ENCODE data around the gene VPS4A.
A peak's percentile ranks its signal among the peaks of the same experiment; 100 is the strongest.

The VPS4A gene

DNA sequence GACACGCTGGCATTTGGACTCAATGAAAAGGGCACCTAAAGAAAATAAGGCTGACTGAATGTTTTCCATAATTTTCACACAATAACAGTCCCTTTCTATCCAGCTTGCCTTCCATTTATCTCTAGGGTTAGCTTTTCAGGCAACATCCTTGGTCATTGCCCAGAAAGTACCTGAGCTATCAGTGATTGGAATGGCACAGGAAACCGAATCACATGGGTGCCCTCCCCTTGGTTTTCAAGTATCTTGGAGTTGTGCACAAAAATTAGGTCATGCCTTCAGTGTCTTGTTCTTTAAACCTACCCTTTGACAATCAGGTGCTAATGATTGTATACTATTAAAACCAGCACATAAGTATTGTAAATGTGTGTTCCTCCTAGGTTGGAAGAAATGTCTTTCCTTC lies 3.3 kb upstream of the VPS4A start:
- no peak for DNase-seq

DNA sequence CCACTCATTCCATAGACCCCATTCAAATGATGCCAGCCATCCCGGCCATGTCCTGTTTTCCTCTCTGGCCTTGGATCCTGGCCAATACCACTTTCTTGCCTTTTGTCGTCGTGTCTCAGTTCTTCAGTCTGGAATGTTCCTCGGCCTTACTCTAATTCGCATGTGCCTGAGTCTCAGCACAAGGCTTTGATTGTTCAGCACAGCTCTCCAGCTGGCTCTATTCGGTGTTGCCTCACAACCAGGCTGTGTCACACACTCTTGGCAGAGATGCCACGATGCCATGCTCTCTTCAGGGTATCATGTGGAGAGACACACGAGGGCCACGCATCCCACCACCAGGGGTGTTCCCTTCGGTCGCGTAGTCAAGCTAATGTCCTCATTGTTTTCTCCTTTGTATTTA lies 1.8 kb upstream of the VPS4A start:
- peak; percentile 75 for DNase-seq

DNA sequence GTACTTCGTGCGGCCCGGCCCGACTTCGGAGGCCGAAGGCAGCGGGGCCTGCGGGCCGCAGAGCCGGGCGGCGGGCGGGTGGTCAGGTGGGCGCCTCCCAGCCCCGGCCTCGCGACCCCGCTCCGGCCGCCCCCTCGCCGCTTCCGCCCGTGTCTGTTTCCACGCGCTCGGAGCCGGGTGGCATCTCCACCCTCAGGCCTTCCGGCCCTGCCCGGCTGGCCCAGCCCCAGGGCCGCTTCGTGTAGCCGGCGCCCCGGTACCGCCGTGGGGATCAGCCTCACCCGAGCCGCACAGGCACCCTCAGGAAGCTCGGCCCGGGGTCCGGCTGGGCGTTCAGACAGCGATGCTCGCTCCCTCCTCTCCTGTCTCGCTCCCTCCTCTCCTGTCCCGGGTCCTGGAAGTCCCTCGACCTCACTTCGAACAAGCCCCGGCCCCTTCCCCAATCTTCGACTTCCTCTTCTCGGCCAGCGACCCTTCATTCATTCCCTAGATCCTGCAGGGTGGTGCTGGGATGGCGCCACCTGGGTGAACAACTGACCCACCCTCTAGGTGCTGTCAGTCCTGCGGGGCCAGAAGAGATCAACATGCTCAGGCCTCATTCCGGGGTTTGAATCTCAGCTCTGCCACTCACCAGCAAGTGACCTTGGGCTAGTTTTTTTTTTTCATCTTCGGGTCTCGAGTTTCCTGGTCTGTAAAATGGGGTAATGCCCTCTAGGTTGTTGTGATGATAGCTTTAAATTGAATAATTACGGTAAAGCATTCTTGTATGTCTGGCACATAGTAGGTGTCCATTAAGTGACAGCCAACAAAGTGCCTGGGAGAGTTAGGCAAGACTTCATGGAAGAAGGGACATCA lies 610 bp downstream of the VPS4A start:
- DNase-seq: no peak

DNA sequence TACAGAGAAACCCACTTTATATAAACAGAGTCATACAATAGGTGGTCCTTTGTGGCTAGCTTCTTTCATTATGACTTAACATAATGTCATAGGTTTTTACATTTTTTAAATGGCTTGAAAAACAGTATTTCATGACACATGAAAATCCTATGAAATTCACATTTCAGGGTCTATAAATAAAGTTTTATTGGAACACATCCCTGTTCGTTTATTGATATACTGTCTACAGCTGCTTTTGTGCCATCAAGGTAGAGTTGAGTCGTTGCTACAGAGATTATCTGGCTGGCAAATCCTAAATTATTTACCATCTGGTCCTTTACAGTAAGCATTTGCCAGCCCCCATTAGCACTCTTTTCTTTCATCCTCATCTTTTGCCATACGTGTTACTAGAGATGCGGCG lies 2.3 kb downstream of the VPS4A start:
- DNase-seq: no peak

DNA sequence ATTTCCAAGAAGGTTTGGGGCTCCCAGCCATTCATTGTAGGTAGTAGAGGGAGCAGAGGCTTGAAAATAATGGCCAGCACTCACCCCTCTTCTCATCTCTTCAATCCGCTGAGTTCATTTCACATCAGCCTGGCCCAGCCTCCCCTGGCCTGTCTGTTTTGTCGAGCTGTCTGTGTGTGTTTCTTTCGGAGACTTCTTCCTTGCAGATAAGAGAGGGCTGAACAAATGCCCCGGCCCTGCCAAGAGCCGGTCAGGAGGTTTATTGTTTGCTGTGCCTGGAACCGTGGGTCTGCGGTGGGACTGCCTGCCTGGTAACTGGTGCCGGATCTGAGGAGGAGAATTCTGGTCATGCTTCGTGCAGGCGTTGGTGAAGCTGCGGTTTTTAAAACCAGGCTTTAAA lies 3.4 kb downstream of the VPS4A start:
- no peak for DNase-seq

DNA sequence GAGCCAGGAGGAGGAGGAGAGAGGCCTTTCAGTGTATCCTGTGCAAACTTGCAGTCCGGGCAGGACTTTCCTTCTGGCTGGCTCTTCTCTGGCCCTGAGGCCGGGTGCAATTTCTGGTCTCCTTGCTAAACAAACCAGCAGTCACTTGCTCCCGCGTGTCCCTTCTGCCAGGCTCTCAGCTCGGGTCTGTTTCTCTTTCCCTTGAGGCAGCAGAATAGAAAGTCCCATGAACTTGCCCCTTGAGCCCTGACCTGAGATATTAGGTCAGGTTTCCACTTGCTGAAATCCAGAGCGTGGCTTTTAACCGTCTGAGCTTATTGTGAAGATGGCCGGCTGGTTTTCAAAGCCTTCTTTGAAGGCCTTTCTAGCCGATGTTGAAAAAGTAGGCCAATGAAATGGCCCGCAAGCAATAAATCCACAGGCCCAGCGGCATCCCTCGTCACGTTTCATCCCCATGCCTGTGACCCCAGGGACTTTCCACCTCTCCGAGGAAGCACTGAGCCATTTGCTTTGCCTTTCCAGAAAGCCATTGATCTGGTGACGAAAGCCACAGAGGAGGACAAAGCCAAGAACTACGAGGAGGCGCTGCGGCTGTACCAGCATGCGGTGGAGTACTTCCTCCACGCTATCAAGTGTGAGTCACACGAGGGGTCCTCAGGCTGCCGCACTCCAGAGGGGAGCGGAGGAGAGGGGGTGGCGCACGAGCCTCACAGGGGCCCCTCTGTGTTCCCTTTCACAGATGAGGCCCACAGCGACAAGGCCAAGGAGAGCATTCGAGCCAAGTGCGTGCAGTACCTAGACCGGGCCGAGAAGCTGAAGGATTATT lies 4.5 kb downstream of the VPS4A start:
- no peak for DNase-seq

DNA sequence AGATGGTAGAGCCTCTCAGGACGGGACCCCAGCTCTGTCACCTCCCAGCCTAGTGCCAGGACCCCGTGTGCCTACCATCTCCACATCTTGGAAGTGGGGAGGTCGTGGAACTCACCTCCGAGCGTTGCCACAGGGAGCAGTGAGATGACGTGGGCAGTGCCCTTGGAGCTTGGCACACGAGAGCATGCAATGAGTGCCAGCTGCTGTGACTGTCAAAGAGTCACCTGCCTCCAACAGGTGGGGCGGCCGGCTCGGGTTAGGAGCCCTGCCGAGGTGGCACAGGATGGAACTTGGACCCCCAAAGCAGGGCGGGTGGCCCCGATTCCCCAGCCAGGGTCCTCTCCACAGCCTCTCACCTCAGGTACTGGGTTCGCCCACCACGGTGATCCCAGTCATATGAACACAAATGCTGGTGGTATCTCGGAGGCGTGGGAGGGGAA lies 5.5 kb downstream of the VPS4A start:
- no peak for DNase-seq

DNA sequence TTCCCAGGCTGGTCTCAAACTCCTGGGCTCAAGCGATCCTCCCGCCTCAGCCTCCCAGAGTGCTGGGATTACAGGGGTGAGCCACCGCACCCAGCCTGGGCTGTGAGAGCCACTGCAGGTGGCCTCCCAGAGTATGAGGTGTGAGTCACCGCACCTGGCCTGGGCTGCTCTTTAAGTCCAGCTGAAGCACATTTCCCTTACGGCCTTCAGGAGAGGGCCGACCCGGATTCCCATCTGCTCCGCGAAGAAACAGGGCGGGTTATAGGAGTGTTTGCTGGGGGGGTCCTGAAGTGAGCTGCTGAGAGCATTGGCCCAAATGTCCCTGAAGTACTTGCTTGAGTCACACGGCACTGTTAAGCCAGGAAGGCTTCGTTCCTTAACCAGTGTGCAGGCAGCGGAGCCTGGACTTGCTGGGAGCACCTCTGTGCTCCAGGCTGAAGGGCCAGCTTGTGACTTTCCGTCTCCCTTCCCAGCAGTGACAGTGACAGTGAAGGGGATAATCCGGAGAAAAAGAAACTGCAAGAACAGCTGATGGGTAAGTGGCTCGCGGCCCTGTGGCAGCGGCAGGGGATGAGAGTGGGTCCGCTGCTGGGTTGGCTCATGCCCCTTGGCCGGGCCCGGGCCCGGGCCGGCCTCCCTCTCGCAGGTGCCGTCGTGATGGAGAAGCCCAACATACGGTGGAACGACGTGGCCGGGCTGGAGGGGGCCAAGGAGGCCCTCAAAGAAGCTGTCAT lies 7.2 kb downstream of the VPS4A start:
- DNase-seq: no peak

DNA sequence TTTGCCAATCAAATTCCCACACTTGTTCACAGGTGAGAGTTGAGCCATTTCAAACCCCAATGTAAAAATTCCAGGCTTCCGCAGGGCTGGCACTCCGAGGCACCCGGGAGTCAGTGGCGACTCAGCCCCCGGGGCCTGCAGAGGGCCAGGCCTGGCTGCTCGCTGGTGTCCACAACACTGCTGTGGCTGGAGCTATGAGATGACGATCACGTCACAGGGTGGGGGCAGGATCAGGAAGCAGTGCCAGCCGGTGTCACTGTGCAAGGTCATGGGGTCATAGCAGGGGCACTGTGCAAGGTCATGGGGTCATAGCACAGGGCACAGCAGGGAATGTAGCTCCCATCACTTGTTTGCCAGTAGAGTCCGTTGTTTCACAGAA lies 7.8 kb downstream of the VPS4A start:
- DNase-seq: no peak

DNA sequence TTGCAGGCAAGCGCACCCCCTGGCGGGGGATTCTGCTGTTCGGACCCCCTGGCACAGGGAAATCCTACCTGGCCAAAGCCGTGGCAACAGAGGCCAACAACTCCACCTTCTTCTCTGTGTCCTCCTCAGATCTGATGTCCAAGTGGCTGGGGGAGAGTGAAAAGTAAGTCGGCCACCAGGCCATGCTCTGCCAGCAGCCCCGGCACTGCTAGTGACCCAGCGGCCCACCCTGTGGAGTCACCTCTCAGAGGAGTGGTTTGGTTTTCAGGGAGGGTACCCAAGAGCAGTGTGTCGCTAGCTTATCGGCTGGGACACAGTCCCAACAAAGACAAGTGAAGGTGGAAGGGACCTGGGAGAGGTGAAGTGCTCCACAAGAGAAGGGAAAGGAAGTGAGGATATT lies 8.2 kb downstream of the VPS4A start:
- DNase-seq: no peak

DNA sequence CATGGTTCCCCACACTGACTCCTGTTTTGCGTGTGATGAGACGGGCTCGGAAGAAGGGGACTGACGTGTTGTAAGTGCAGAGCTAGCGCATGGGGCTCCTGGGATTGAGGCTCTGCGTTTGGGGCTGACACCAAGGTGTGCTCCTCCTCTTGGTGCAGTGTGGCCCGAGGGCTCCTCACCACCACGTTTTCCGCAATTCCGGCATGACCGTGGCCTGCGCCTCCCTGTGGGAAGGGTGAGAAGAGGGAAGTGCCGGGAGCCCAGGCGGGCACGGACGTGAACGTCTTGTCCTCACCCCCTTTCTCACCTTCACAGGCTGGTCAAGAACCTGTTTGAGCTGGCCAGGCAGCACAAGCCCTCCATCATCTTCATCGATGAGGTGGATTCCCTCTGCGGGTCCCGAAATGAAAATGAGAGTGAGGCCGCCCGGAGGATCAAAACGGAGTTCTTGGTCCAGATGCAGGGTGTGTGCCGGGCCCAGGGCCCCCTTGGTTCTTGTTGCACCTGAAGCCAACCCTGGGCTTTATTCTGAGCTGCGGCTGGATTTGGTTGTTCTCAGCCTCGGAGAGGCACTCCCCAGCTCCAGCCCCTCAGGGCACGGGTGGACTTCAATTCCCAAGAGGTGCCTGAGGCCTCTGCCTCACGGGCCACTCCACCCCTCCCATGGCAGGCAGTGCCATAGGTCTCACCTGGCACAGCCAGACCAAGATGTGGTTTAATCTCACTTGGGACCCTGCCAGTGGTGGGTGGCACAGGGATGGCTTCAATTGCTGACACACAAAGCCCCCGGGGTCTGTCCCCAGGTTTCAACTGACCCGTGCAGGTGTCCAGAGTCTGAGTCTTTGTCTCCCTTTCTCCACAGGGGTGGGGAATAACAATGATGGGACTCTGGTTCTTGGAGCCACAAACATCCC lies 8.9 kb downstream of the VPS4A start:
- DNase-seq: no peak

DNA sequence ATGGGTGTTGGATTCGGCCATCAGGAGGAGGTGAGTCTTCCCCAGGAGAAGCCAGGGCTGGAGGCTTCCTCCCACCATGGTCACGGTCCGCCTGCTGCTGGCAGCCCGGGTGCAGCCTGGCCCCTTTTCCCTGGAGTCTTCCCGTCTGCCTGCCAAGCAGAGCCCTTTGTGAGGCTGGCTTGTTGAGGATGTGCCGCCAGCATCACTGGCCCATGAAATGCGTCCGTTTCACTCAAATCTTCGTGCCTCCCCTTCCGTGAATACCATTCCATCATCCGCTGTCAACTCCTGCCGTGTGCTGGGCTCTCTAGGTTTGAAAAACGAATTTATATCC lies 9.6 kb downstream of the VPS4A start:
- DNase-seq: no peak

DNA sequence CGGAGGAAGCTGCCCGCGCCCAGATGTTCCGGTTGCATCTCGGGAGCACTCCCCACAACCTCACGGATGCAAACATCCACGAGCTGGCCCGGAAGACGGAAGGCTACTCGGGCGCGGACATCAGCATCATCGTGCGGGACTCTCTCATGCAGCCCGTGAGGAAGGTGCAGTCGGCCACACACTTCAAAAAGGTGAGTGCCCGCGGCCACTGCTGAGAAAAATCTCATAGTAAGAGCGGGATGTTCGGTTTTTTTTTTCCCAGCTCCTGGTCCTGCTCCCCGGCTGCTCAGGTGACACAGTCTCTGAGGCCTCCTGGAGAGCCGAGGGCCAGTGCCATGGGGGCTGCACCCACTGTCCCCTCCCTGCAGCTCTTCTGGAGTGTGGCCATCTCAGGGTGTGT lies 9.9 kb downstream of the VPS4A start:
- no peak for DNase-seq

DNA sequence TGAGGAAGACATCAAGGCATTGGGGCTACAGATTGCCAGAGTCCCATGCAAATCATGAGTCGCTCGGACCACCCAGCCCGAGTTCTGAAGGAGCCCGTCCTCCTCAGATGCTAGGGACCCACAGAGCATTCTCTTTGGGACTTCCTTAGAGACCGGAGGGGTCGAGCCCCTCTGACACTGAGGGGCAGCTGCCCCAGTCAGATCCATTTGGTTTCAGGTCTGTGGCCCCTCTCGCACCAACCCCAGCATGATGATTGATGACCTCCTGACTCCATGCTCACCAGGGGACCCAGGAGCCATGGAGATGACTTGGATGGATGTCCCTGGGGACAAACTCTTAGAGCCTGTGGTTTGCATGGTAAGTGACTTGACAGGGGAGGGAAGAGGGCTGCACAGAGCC lies 11.2 kb downstream of the VPS4A start:
- DNase-seq: no peak

DNA sequence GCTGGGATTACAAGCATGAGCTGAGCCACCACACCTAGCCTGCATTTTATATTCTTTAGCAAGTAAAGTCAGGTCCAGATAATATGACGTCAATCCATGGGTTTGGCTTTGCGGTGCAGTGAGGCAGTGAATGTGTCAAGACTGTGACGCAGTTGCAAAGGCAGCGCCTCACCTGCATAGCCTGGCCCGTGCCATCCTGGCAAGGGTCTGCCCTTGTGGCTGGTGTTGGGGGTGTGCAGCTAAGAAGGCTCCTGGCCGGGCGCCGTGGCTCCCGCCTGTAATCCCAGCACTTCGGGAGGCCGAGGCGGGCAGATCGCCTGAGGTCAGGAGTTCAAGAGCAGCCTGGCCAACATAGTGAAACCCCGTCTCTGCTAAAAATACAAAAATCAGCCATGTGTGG lies 12.3 kb downstream of the VPS4A start:
- DNase-seq: no peak

DNA sequence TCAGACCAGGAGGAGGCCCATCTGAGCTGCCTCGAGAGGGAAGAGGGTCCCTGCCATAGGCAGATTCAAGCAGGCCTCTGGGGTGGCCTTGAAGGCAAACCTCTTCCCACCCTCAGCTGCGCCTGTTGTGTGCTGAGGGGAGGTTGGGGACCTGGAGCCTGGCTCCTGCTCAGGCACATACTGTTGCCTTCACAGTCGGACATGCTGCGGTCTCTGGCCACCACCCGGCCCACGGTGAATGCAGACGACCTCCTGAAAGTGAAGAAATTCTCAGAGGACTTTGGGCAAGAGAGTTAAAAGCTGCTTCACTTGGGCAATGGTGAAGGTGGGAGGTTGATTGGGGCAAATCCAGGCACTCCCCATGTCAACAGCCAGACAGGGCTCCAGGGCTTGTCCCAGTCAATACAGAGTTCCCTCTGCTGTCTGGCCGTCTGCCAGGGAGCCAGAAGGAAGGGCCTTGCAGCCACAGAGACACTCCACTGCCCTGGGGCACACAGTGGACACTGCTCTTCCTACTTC lies 12.9 kb downstream of the VPS4A start:
- no peak for DNase-seq

DNA sequence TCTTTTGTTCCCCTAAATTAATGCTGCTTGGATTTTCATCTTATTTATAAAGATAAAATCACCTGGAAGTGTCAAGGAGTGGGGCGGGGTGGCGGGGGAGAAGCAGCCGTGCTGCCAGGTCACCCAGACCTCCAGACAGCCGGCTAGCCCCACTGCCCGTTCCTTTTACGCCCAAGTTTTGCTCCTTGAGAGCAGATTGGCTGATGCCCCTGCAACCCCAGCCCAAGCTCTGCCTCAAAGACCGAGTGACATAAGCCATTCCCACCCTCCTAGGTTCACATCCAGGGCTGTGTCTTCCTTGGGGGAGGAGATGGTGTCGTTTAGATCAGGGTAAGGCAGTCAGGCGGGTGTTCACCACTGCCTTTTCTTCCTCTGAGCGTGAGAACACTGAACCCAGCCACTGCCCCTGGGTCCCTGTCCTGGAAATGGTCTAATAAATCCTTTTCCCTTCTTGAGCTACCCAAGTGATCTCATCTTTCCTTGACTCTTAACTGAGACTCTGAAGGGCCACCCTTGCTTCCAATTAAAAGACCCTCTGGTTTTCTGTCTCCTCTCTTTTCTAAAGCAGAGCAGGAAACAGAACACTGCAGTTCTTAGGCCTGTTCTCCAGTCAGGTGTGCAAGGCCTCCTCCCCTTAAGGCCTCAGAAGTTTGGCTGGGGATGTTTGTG lies 13.6 kb downstream of the VPS4A start:
- DNase-seq: no peak

DNA sequence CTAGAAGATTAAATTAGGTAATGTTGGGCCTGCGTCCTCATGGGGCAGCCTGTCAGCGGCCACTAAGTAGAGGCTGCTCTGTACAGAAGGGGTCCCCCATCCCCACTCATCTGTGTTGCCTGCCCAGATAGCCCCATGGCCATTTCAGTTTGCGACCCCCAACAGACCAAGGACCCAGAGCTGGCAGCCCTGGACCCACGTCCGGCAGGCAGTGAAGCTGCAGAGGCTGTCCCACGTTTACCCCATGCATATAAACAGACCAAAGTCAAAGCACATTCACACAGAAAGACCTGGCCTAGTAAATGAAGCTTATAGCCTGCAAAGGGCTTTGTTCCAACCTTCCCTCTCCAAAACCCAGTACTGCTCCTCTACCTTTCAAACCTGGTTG lies 14.6 kb downstream of the VPS4A start:
- DNase-seq: no peak

DNA sequence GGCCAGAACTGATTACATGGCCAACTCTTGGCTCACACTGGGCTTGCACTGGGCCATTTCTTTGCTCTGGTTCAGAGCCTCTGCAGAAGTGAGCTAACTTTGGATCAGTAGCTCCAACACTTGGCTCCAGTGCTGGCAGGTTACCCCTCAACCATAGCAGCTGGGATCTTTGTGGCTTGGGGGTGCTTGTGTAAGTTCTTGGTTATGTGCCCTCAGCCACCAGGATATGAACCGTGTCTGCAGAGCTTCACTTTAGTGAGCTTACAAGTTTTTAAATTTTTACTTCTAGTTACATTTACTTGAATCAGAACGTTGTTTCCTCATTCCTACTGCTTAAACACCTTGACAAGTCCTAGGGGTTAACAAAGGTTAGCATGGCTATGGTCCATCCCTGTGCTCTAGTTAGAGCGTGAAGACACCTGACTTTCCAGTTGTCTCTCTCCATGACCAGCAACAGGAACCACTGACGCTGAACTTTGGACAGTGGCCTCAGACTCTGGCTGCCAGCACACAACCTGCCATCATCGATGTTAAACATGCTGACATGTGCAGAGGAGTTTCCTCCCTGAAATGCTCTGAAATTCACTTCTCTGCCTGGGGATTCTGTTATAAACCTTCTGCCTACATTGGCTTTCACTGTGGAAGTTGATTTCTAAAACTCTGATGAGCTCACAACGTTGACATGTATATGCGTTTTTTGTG lies 15.2 kb downstream of the VPS4A start:
- no peak for DNase-seq

DNA sequence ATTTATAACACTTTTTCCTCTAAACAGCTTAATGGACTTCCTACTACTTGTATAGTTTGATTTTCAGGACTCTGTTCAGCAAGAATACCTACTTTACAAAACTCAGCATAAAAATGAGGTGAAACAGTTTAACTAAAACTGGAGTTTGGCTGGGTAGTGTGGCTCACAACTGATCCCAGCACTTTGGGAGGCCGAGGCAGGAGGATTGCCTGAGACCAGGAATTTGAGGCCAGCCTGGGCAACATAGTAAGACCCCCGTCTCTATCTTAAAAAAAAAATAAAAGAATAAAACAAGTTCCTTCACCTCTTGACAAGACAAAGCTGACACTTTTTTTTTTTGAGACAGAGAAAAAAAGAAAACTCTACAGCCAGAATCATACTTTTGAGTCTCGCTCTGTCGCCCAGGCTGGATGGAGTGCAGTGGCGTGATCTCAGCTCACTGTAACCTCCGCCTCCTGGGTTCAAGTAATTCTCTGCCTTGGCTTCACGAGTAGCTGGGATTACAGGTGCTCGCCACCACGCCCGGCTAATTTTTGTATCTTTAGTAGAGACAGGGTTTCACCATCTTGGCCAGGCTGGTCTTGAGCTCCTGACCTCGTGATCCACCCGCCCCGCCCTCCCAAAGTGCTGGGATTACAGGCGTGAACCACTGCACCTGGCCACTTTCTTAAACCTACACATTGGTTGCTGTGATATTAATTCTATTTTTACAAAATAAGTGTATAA lies 16.6 kb downstream of the VPS4A start:
- no peak for DNase-seq

Data from midbrain (tissue), 1 donor.